K562 (cell line): Measurements from ENCODE around the gene EIF4E3. TPM values are rescaled to one million over a fixed set of nuclear protein-coding genes. Genes with fewer than 3 reads are reported as not detected.
A peak's percentile ranks its signal among the peaks of the same experiment; 100 is the strongest.

Experiments
- ATAC-seq: fragments of 200-7000 bp; cut with Tn5 transposase; 3 replicates; pipeline ENCODE4 v1.9.1; 2020; ENCODE audit warnings: moderate library complexity
- BruUV-seq: library from RNA; stranded (reverse); fragments of 400-500 nt; replicated peaks from 2 replicates; lab custom pipeline; 2021; lab: Mats Ljungman, UMichigan
- CTCF ChIA-PET: fragments of 300-600 bp; formaldehyde crosslinking; extraction: SDS; loops from one replicate; lab custom pipeline; 2021; ENCODE audit warnings: low intra/inter-chr PET ratio; lab: Yijun Ruan, JAX
- POLR2A ChIA-PET: fragments of 300-600, 350-650 bp; sonication (Branson Sonifier 250); formaldehyde crosslinking; extraction: SDS; loops from one replicate; lab custom pipeline; 2021; ENCODE audit warnings: antibody characterized with exemption, inconsistent platforms; lab: Yijun Ruan, JAX
- DNase-seq, 4 experiments: peaks; one replicate each; pipeline versions ENCODE4 v3.0.0 to v3.0.0-alpha.2; 2011 to 2018; ENCODE audit warnings: low spot score in 3 of 4, mixed read lengths in 3 of 4; ENCODE audit errors: extremely low read depth in 1 of 4
- FAIRE-seq: peaks from 2 replicates; lab custom pipeline; 2011; peaks lifted over from hg19 to GRCh38; lab: Jason Lieb, UNC
- H2AFZ ChIP-seq: 2 replicates; pipeline ENCODE4 v1.6.0; 2011; ENCODE audit warnings: low read depth, low read length, control low read depth, inconsistent platforms
- H3K27ac ChIP-seq: fragments of 200-600 bp; 3 replicates; pipeline ENCODE4 v1.8.0; 2011; ENCODE audit warnings: low read depth, mild to moderate bottlenecking, control low read depth, inconsistent platforms, low read length, moderate library complexity, mixed read lengths; ENCODE audit errors: extremely low read depth
- H3K27me3 ChIP-seq, 2 experiments: fragments of 300-600 bp in 1 of 2; 2 replicates in 1 of 2; 3 replicates in 1 of 2; pipeline versions ENCODE4 v1.6.0 to v1.8.0; 2011; ENCODE audit warnings: inconsistent platforms in 2 of 2, low read length in 2 of 2, mild to moderate bottlenecking in 1 of 2, mixed read lengths in 1 of 2, moderate library complexity in 1 of 2; ENCODE audit not compliant: control insufficient read depth in 2 of 2, insufficient read depth in 2 of 2
- H3K36me3 ChIP-seq: fragments of 300-600 bp; 3 replicates; pipeline ENCODE4 v1.8.0; 2011; ENCODE audit warnings: mild to moderate bottlenecking, low read length, inconsistent platforms; ENCODE audit not compliant: control insufficient read depth, insufficient read depth
- H3K4me1 ChIP-seq, 2 experiments: fragments of 200-600 bp in 1 of 2; replicated peaks in 1 of 2; 2 replicates in 1 of 2; 3 replicates in 1 of 2; pipeline versions ENCODE4 v1.5.1 to v1.8.0; 2011; ENCODE audit warnings: inconsistent platforms in 2 of 2, low read length in 2 of 2, mild to moderate bottlenecking in 1 of 2, mixed read lengths in 1 of 2, moderate library complexity in 1 of 2; ENCODE audit not compliant: control insufficient read depth in 2 of 2, insufficient read depth in 2 of 2
- H3K4me2 ChIP-seq: 2 replicates; pipeline ENCODE4 v1.6.1; 2011; ENCODE audit warnings: low read length, control low read depth, inconsistent platforms, mixed read lengths; ENCODE audit not compliant: insufficient read depth
- H3K4me3 ChIP-seq: fragments of 200-600 bp; sonication (generic), shearing (Covaris generic); 2 replicates; pipeline ENCODE4 v1.5.1; 2016; ENCODE audit warnings: control low read depth, inconsistent platforms
- H3K79me2 ChIP-seq: fragments of 200-600 bp; 3 replicates; pipeline ENCODE4 v1.8.0; 2011; ENCODE audit warnings: low read length, inconsistent platforms; ENCODE audit not compliant: control insufficient read depth, insufficient read depth
- H3K9ac ChIP-seq, 2 experiments: 2 replicates each; pipeline versions ENCODE4 v1.6.0 to v1.6.1; 2011; ENCODE audit warnings: low read depth in 2 of 2, low read length in 2 of 2, control low read depth in 1 of 2, inconsistent platforms in 1 of 2, mild to moderate bottlenecking in 1 of 2, mixed read lengths in 1 of 2; ENCODE audit not compliant: insufficient read depth in 1 of 2
- H3K9me1 ChIP-seq: one replicate; pipeline ENCODE4 v1.6.0; 2011; ENCODE audit warnings: inconsistent platforms, mild to moderate bottlenecking, low read length, moderate library complexity; ENCODE audit not compliant: control insufficient read depth, insufficient read depth
- H3K9me3 ChIP-seq: replicated peaks from 2 replicates; pipeline ENCODE4 v1.5.1; 2011; ENCODE audit warnings: low read depth, low read length, inconsistent platforms; ENCODE audit not compliant: control insufficient read depth, insufficient read depth
- H4K20me1 ChIP-seq: replicated peaks from 2 replicates; pipeline ENCODE4 v1.6.1; 2011; ENCODE audit warnings: low read length, inconsistent platforms, mixed read lengths; ENCODE audit not compliant: control insufficient read depth, insufficient read depth
- ESRRB ChIP-seq: fragments of 250-450 bp; sonication (Bioruptor Pico); IDR thresholded peaks from 2 replicates; pipeline ENCODE4 v1.5.0; 2020; ENCODE audit warnings: mild to moderate bottlenecking, moderate library complexity, borderline replicate concordance
- HMGN3 ChIP-seq: IDR thresholded peaks from 2 replicates; pipeline ENCODE4 v1.6.1; 2011; ENCODE audit warnings: borderline replicate concordance, low read depth, mild to moderate bottlenecking, mixed read lengths, low read length; ENCODE audit not compliant: insufficient read length; ENCODE audit errors: extremely low read depth
- KDM1A ChIP-seq, 2 experiments: fragments of 450-650 bp; IDR thresholded peaks; 2 replicates each; pipeline ENCODE4 v1.6.1; 2016; ENCODE audit warnings: mild to moderate bottlenecking in 2 of 2
- LCOR ChIP-seq: sonication (generic); formaldehyde crosslinking; IDR thresholded peaks from 2 replicates; pipeline ENCODE4 v1.8.0; 2022; ENCODE audit warnings: mild to moderate bottlenecking, missing genetic modification reagents
- PKNOX1 ChIP-seq: fragments of 450-650 bp; IDR thresholded peaks from 2 replicates; pipeline ENCODE4 v1.6.1; 2016
- SMAD4 ChIP-seq: fragments of 250-450 bp; sonication (Bioruptor Pico); conservative IDR thresholded peaks from 2 replicates; pipeline ENCODE4 v1.8.0; 2021; ENCODE audit warnings: inconsistent platforms, mild to moderate bottlenecking, moderate library complexity
- TGIF2 ChIP-seq: sonication (generic); formaldehyde crosslinking; IDR thresholded peaks from 2 replicates; pipeline ENCODE4 v1.8.1; 2022; ENCODE audit warnings: mild to moderate bottlenecking, missing genetic modification reagents, moderate library complexity
- ZNF174 ChIP-seq: fragments of 250-450 bp; sonication (Bioruptor Pico); IDR thresholded peaks from 2 replicates; pipeline ENCODE4 v1.4.0; 2020; ENCODE audit warnings: mild to moderate bottlenecking
- ZNF77 ChIP-seq: fragments of 250-450 bp; sonication (Bioruptor Pico); IDR thresholded peaks from 2 replicates; pipeline ENCODE4 v1.5.0; 2020
- WGBS: fragments of 100-300 bp; shearing (Covaris generic); methylation state at CpG from one replicate; pipeline ENCODE4 v1.1.6; 2016; ENCODE audit warnings: low coverage, mixed read lengths; ENCODE audit not compliant: insufficient coverage; ENCODE audit errors: missing lambda C conversion rate; 5-methylcytosine and 5-hydroxymethylcytosine counted together
- in situ Hi-C: fragments of 300-500 bp; cut with MboI; formaldehyde crosslinking; loops from 4 replicates; pipeline ENCODE4 v1.15.0; 2018; ENCODE audit warnings: inconsistent platforms, mixed read lengths
- intact Hi-C: fragments of 100-400 bp; cut with micrococcal nuclease; formaldehyde crosslinking; loops from 2 replicates; pipeline ENCODE4 v1.14.2; 2022
- polyA plus RNA-seq, 8 experiments: library from polyadenylated mRNA; depleted of rRNA in 4 of 8; stranded (reverse) in 5 of 8; unstranded in 3 of 8; fragments of >200 nt; fragmentation: Nextera tagmentation in 2 of 8; fragmentation: Illumina TruSeq in 1 of 8; extraction: Ambion mirVana in 2 of 8; extraction: Trizol in 1 of 8; gene quantifications; 2 replicates each; pipeline versions ENCODE4 v1.2.1 to v1.2.3, GENCODE V29; 2011 to 2014; ENCODE audit warnings: inconsistent platforms in 1 of 8, missing spikeins in 1 of 8
- total RNA-seq, 7 experiments: library from RNA; depleted of rRNA in 6 of 7; stranded (reverse); fragments of >200 nt in 6 of 7; fragmentation: Illumina TruSeq in 2 of 7; extraction: Trizol in 2 of 7; gene quantifications; 2 replicates each; pipeline versions ENCODE4 v1.2.1 to v1.2.3, GENCODE V29; 2011 to 2021; ENCODE audit warnings: low replicate concordance in 1 of 7
- TF ChIP-seq, protein P1 (sequence below): fragments of 450-650 bp; IDR thresholded peaks from one replicate; pipeline ENCODE4 v1.6.1; 2018; ENCODE audit warnings: mild to moderate bottlenecking, moderate library complexity; ENCODE audit not compliant: partially characterized antibody

EIF4E3 gene
- total and polyA plus RNA-seq, 9 of the 15 experiments (the other 6 are each of a cell fraction or from before 2014, with no cell fraction given) = 0.18 to 2.5 (median 1.1) TPM

DNA sequence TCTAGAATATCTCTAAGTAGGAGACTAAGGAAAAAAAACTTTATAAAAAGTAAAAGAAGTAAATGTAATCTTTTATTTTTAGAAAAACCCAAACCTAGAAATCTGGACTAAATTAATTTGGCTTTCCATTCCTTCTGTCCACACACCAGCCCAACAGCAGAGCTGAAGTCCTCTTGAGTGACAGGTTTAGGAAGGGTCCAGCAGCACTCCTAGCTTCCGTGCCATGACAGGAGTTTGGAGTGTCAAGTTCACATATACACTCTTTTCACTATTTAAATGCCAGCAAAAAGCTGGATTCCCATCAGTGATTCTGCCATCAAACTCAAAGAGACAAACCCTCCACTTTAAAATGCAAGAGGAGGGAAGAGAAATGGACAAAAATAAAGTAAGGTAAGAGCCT is 46.7 kb upstream of the EIF4E3 start:
- in situ Hi-C loops (no loop called here), intact Hi-C loops (no loop called here)
- WGBS = 9% methylated on average over 1 of the region's 1 CpG
- Histone ChIP-seq H3K9me1 (no peaks in the 10 kb centered on the region), H4K20me1 (no peaks in the 10 kb centered on the region), H3K27ac (no peak overlapping the region), H2AFZ (no peak overlapping the region), H3K4me2 (no peak overlapping the region), H3K4me1 (peaks cover 0 to 5% of the 10 kb centered on the region in 2 experiments; a peak in 2 of 5 replicates), H3K9ac (no peak overlapping the region), H3K79me2 (no peaks in the 10 kb centered on the region), H3K27me3 (peaks cover 4 to 5% of the 10 kb centered on the region in 2 experiments; a peak in 2 of 5 replicates), H3K9me3 (no peaks in the 10 kb centered on the region), H3K4me3 (no peak overlapping the region), H3K36me3 (no peaks in the 10 kb centered on the region)
- TF ChIP-seq ESRRB (CRISPR knock-in tag) (no peak), PKNOX1 (peak; percentile 65)
- DNase-seq = no peak
- ChIA-PET CTCF (interaction anchor here (0.7 kb wide), 1 partner anchor 15 kb away, joined by 5 read pairs; no protein-coding TSS in a partner anchor), POLR2A (no interaction called here)
- no peak for FAIRE-seq
- ATAC-seq = no peak
- BruUV-seq = no TSS peak

DNA sequence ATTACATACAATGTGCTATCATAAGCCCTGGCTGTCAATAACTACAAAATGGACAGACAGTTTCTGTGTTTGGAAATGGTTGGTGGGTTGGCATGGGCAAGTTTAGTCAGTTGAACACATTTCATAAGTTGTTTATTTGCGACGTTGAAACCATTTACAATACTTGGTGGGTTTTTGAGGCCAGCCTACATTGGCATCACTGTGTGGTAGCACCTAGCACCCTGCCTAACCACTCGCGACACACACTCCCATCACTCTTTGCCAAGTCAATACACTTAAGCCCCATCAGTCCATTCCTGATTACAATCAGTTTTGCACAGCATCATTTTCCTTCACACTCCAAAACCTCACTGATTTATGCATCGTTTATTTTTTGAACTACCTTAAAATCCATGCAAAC is 45.9 kb upstream of the EIF4E3 start:
- Histone ChIP-seq H3K27me3 (peaks cover 4 to 5% of the 10 kb centered on the region in 2 experiments; a peak in 2 of 5 replicates), H3K27ac (no peak overlapping the region), H3K79me2 (no peaks in the 10 kb centered on the region), H3K36me3 (no peaks in the 10 kb centered on the region), H3K4me2 (no peak overlapping the region), H3K4me3 (no peak overlapping the region), H2AFZ (no peak overlapping the region), H3K9me1 (no peaks in the 10 kb centered on the region), H3K4me1 (no peaks in the 10 kb centered on the region), H3K9me3 (no peaks in the 10 kb centered on the region), H4K20me1 (no peaks in the 10 kb centered on the region), H3K9ac (no peak overlapping the region)
- ChIA-PET POLR2A (no interaction called here), CTCF (no interaction called here)
- TF ChIP-seq, protein P1, sequence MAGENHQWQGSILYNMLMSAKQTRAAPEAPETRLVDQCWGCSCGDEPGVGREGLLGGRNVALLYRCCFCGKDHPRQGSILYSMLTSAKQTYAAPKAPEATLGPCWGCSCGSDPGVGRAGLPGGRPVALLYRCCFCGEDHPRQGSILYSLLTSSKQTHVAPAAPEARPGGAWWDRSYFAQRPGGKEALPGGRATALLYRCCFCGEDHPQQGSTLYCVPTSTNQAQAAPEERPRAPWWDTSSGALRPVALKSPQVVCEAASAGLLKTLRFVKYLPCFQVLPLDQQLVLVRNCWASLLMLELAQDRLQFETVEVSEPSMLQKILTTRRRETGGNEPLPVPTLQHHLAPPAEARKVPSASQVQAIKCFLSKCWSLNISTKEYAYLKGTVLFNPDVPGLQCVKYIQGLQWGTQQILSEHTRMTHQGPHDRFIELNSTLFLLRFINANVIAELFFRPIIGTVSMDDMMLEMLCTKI = no peak
- no peak for TF ChIP-seq SMAD4 (CRISPR knock-in tag)
- TF ChIP-seq LCOR (CRISPR knock-in tag) = no peak
- TF ChIP-seq ZNF174 (CRISPR knock-in tag) = no peak
- no peak for TF ChIP-seq PKNOX1
- TF ChIP-seq HMGN3 = no peak
- no peak for TF ChIP-seq ZNF77 (CRISPR knock-in tag)
- TF ChIP-seq TGIF2 (CRISPR knock-in tag) = no peak
- TF ChIP-seq KDM1A (IDR thresholded peaks at IDR 0.05) = no peak
- intact Hi-C loops = no loop called here
- ATAC-seq (no peak), FAIRE-seq (no peak), DNase-seq (no peak)
- no TSS peak for BruUV-seq
- 24% methylated on average over 5 of the region's 5 CpGs for WGBS
- in situ Hi-C loops = no loop called here
